HG03565 (cell line): ENCODE data around the gene DNAJC22.
"Not testable (repeated sequence)": the region's sequence is repeated elsewhere in the genome, so short reads cannot be mapped to it uniquely, and the experiment has no call there.

ENCODE experiments used
- ATAC-seq: cut with Tn5 transposase; IDR thresholded peaks from one replicate; pipeline ENCODE4 v1.9.1; 2021; ENCODE audit warnings: mild to moderate bottlenecking, moderate library complexity; ENCODE audit not compliant: unreplicated experiment

Gene DNAJC22

DNA sequence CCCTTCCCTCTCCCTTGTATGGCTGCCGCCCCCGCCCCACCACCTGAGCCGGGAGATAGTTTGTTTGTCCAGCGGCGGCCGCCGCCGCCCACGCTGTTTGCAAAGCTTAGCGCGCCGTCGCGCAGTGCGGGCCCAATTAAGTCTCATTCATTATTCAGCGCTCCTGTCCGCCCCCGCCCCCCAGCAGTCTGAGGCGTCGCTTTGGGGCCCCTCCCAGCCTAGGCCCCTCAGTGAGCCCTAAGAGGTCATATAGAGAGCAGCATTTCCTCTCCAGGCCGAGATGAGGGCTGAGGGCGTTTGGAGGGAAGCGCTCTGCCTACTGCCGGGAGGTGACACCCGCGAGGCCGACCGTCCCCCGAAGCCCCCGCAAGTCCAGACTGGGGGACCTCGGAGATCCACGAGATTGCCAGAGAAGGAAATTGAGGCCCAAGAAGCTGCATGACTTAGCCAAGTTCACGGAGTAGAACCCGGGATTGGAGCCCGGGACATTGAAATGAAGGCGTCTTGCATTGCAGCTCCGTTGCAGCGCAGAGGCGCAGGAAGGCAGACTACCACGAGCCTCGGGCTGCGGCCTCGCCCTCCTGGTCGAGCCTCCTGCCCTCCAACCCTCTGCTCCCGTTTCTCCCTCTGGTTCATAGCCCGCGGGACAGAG is at the start of gene DNAJC22:
Gene DNAJC22, plus strand, starts transcription at position 230 of the 652 bp plus-strand sequence. CDS start 1,985 bp downstream, outside the sequence.
- ATAC-seq = no peak

GRCh38 chr12:49297695-49298060 is 49.0 kb upstream of the DNAJC22 start:
- no peak for ATAC-seq

DNA sequence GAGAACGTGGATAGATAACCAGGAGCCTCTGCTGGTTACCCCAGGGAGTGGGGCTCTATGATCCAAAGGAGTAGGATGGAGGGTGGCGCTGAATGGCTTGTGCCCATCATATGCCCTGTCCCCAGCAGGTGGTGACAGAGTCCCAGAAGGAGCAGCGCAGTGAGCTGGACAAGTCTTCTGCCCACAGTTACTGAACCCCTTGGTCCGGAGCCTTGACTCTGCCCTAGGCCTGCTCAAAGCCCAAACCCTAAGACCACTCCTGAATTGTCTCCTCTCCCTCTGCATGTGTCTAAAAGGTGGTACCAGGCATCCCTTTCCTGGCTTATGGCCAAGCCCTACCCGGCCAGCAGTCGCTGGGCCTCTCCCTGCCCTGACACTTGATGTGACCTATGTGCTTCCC is 48.5 kb upstream of the DNAJC22 start:
- ATAC-seq = no peak

DNA sequence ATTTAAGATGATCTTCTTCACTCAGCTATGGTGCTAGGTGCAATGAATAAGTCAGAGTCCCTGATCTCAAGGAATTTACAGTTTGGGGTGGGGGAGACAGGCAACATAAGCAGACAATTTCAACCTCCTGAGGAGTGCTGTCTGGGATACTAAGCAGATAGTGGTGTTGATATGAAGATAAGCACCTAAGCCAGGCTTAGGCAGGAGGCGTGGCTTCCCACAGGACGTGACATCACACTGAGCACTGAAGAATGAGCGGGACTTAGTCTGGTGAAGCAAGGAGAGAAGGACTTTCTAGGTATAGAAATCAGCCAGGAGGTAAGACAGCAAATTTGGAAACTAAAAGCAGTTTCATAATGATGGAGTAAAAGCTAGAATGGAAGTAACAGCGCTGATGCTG is 44.9 kb upstream of the DNAJC22 start:
- ATAC-seq = no peak

- no peak for ATAC-seq
These were observed 42.5 kb upstream of the DNAJC22 start for GRCh38 chr12:49304161-49304560.

- ATAC-seq = no peak
These were observed 40.8 kb upstream of the DNAJC22 start for GRCh38 chr12:49305762-49306510.

GRCh38 chr12:49309386-49309785 is 37.3 kb upstream of the DNAJC22 start:
- no peak for ATAC-seq

DNA sequence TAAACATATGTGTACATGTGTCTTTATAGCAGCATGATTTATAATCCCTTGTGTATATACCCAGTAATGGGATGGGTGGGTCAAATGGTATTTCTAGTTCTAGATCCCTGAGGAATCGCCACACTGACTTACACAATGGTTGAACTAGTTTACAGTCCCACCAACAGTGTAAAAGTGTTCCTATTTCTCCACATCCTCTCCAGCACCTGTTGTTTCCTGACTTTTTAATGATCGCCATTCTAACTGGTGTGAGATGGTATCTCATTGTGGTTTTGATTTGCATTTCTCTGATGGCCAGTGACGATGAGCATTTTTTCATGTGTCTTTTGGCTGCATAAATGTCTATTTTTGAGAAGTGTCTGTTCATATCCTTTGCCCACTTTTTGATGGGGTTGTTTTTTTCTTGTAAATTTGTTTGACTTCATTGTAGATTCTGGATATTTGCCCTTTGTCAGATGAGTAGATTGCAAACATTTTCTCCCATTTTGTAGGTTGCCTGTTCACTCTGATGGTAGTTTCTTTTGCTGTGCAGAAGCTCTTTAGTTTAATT is 36.2 kb upstream of the DNAJC22 start:
- not testable (repeated sequence) for ATAC-seq

- ATAC-seq = no peak
These were observed 31.9 kb upstream of the DNAJC22 start for GRCh38 chr12:49314811-49315210.

DNA sequence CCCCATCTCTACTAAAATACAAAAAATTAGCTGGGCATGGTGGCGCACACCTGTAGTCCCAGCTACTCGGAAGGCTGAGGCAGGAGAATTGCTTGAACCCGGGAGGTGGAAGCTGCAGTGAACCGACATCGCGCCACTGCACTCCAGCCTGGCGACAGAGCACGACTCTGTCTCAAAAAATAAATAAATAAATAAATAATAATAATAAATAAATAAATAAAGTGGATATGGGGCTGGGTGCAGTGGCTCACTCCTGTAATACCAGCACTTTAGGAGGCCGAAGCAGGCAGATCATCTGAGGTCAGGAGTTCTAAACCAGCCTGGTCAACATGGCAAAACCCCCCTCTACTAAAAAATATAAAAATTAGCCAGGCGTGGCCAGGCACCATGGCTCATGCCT is 29.6 kb upstream of the DNAJC22 start:
- ATAC-seq = not testable (repeated sequence)

DNA sequence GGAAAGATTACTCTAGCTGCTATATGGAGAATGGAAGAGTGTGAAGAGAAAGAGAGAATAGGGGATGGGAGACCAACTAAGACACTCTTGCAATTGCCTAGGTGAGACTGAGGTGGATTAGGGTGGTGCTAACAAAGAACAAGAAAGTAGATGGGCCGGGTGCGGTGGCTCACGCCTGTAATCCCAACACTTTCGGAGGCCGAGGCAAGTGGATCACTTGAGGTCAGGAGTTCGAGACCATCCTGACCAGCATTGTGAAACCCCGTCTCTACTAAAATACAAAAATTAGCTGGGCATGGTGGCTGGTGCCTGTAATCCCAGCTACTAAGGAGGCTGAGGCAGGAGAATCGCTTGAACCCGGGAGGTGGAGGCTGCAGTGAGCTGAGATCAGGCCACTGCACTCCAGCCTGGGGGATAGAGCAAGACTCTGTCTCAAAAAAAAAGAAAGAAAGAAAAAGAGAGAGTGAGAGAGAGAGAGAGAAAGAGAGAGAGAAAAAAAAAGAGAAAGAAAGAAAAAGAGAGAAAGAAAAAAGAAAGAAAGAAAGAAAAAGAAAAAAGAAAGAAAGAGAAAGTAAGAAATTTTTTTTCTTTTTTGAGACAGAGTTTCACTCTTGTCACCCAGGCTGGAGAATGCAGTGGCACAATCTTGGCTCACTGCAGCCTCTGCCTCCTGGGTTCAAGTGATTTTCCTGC is 26.1 kb upstream of the DNAJC22 start:
- not testable (repeated sequence) for ATAC-seq

DNA sequence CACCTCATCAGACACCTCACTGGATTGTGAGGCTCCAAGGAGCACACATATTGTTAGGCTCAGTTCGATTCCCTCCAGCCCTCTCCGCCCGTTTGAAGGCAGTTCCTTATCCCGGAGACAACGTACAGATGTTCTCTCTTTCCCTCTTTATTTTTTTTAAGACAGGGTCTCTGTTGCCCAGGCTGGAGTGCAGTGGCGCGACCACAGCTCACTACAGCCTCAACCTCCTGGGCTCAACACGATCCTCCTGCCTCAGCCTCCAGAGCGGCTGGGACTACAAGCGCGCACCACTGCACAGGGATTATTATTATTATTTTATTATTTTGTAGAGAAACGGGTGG is 24.4 kb upstream of the DNAJC22 start:
- no peak for ATAC-seq

- ATAC-seq = peak; percentile 93
These were observed 23.8 kb upstream of the DNAJC22 start, which contains the start of gene TROAP for GRCh38 chr12:49322708-49323523. TSS of gene TROAP (plus strand) at chr12:49323255. CDS start at chr12:49323609, 354 bp downstream.

GRCh38 chr12:49323524-49324097 is 23.1 kb upstream of the DNAJC22 start:
- ATAC-seq = no peak

DNA sequence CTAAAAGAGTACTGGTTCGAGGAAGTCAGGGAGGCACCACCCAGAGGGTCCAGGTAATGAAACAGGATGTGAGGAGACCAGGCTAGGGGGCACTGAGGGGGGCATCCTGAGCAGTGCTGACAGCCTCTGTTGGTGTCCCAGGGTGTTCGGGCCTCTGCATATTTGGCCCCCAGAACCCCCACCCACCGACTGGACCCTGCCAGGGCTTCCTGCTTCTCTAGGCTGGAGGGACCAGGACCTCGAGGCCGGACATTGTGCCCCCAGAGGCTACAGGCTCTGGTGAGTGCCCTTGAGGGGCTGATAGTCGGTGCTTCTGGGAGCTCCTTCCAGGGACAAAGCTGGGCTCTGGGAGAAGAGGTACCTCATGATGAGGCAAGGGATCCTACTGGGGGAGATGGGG is 21.1 kb upstream of the DNAJC22 start:
- ATAC-seq = no peak

DNA sequence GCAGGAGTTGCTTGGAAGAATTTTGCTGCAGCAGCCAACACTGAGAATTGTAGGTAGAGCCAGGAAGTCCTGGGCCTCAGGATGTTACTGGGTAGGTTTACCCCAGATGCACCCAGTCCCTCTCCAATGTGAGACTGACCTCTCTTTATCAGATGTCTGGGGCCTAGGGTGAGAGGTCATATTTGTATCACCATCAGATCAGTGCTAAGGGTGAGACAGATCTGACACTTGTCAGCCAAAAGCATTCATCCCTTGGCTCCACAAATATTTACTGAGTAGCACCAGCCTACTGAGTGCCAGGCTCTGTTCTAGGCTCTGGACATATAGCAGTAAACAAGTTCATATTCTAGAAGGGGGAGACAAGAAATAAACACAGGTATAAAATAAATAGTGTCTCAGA is 19.3 kb upstream of the DNAJC22 start:
- no peak for ATAC-seq

- no peak for ATAC-seq
These were observed 18.8 kb upstream of the DNAJC22 start for GRCh38 chr12:49327887-49328286.

DNA sequence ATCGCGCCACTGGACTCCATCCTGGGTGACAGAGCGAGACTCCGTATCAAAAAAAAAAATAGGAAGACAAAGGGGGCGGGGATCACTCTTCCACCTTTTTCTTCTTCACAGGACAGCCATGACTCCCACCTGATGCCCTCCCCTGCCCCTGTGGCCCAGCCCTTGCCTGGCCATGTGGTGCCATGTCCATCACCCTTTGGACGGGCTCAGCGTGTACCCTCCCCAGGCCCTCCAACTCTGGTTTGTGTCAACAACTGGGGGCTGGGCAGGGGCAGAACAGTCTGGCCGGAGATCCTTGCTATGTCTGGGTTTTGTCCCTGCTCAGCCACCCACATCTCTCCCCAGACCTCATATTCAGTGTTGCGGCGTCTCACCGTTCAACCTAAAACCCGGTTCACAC is 17.9 kb upstream of the DNAJC22 start:
- ATAC-seq = no peak

- ATAC-seq = no peak
These were observed 16.6 kb upstream of the DNAJC22 start for GRCh38 chr12:49330032-49330619.
